SH-SY5Y (cell line): ENCODE results near the gene KLF13.
A peak's percentile ranks its signal among the peaks of the same experiment; 100 is the strongest.

ENCODE experiments used
- GATA2 ChIP-seq: IDR thresholded peaks from 2 replicates; pipeline ENCODE4 v1.6.1; 2011; ENCODE audit warnings: mild to moderate bottlenecking, low read depth, low read length
- GATA3 ChIP-seq: IDR thresholded peaks from 2 replicates; pipeline ENCODE4 v1.6.1; 2011; ENCODE audit warnings: low read depth, mild to moderate bottlenecking, low read length, moderate library complexity

DNA sequence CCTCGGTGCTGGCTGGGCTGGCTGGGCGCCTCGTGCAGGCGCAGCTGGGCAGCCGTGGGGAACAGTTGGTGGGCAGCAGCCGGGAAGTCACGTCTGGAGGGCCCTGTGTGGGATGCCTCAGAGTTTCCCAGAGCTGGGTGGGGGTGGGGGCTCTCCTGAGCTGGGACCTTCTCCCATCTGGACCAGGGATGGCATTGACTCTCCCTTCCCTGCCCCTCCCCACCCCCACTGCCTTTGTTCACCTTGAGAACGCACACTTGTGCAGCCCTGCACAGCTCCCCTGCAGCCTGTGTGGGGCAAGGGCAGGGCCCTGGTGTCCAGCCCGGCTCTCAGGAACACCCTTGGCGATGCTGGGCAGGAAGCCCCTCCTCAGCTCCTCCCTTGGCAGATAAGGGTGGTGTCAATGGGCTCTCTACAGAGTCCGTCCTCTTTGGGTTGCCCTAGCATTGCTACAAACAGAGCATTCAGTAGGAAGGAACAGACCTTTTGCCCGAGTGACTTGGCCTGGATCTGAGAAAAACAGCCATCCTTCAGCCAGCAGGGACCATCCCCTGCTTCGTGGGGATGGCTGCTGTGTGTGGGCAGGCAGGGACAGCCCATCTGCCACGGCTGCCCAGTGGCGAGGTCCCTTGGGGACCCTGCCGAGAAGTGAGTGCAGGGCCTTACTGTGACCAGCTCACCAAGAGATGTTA lies 25.5 kb upstream of the KLF13 start:
- TF ChIP-seq GATA2 (peak; percentile 98), GATA3 (no peak)
